GM18907 (cell line): ENCODE measurements around the gene ZNF496.
A peak's percentile ranks its signal among the peaks of the same experiment; 100 is the strongest.
"Not testable (repeated sequence)": the region's sequence is repeated elsewhere in the genome, so short reads cannot be mapped to it uniquely, and the experiment has no call there.

Source experiments
- ATAC-seq: cut with Tn5 transposase; IDR thresholded peaks from one replicate; pipeline ENCODE4 v1.9.1; 2021; ENCODE audit warnings: mild to moderate bottlenecking, moderate library complexity; ENCODE audit not compliant: unreplicated experiment

Gene ZNF496

GRCh38 chr1:247331525-247332214, at the start of gene ZNF496:
TSS of gene ZNF496 (minus strand) at chr1:247331867. CDS start at chr1:247329578, 2,289 bp downstream.
- peak; percentile 72 for ATAC-seq

GRCh38 chr1:247378334-247379073, 46.8 kb upstream of the ZNF496 start:
- ATAC-seq: no peak

DNA sequence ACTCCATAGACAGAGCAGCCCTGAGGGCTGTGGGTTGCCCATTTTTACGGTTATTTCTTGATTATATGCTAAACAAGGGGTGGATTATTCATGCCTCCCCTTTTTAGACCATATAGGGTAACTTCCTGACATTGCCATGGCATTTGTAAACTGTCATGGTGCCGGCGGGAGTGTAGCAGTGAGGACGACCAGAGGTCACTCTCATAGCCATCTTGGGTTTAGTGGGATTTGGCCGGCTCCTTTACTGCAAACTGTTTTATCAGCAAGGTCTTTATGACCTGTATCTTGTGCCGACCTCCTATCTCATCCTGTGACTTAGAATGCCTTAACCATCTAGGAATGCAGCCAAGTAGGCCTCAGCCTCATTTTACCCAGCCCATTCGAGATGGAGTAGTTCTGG, 46.0 kb upstream of the ZNF496 start:
- ATAC-seq: not testable (repeated sequence)

GRCh38 chr1:247376659-247377058, 45.0 kb upstream of the ZNF496 start:
- no peak for ATAC-seq

DNA sequence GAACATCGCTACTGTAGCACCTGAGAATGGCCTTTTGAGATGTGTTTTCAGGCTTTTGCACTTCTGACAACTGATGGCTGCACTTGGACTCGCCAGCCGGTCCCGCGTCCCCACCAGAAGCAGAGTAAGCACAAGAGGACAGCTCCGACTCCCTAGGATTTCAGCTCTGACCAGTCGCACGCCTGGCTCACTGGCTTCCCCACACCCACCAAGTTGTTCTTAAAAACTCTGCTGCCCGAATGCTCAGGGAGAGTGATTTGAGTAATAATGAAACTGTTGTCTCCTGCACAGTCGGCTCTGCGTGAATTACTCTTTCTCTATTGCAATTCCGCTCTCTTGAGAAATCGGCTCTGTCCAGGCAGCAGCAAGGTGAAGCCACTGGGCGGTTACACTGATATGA, 44.1 kb upstream of the ZNF496 start:
- no peak for ATAC-seq

DNA sequence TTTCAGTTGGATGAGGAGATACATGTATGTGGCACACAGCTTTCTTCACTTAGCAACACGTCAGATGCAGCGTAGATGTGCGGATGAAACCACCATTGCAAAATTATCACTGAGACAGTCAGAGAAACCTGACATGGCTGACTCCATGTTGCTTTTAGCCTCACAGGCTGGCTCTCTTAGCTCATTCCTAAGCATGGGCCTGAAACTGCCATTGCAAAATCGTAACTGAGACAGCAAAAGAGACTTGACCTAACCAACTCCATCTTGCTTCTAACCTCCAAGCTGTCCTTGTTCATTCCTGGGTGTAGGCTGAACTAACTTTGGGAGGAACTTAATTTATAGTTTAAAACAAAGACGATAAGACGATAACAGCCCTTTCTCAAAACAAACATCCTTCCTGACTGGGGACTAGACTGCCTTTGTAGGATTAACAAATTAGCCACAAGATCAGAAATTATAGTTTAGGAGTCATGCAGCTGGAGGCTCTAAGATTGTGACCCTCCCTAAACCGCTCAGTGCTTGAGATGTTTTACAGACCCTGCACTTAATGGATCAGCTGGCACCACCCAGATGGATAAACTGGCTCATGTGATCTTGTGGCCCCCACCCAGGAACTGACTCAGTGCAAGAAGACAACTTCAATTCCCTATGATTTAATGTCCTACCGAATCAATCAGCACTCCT, 43.1 kb upstream of the ZNF496 start:
- ATAC-seq: not testable (repeated sequence)

DNA sequence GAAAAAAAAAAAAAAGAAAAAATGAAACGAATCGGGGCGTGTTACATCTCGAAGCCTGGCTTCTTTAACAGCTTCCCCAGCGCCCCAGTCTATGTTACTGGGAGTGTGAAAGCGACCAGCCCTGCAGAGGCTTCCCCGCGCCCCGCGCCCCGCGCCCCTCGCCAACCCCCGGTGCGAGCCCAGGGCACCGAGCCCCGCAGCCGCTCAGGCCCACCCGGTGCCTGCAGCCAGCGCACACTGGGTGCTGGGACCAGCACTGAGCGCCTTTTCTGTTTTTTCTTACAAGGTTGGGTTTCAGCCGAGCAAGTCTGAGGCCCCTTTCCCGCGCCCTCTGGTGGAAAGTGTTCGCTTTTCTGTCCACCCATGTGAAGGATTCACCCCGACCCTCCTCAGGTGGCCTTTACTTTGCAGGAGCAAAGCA, 42.1 kb upstream of the ZNF496 start:
- no peak for ATAC-seq

- no peak for ATAC-seq
These were observed 40.2 kb upstream of the ZNF496 start for GRCh38 chr1:247371801-247372259.

DNA sequence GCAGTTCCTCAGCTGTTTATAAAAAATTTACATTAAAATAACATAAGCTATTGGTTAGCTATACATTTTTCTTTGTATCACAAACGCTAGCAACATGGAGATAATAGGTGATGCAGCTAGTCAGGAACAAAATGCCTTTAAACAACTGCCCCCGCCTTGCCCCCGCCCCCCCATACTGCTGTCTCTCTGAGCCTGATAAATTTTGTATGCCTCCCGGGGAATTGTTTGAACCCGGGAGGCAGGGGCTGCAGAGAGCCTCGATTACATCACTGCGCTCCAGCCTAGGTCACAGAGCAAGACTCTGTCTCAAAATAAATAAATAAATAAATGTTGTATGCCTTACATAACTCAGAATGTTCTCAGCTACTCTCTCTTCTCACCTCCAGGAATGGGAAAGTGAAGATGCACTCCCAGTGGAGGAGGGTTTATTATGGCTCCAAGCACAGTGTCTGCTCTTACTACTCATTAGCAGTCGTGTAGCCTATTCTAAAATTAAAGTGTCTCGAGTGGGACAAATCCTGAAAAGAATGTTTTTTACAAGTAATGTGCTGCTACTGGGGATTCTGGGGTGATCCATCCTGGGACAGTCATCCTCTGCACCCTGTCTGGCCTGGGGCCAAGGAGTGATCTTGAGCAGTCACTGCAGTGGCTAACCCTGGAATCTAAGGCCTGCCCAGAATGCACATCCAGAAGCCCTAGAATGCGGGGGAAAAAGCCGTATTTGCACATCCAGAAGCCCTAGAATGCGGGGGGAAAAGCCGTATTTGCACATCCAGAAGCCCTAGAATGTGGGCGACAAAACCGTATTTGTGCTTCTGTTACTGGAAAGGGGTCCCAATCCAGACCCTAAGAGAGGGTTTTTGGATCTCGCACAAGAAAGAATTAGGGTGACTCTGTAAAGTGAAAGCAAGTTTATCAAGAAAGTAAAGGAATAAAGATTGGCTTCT, 39.4 kb upstream of the ZNF496 start:
- ATAC-seq: no peak

- ATAC-seq: no peak
These were observed 37.0 kb upstream of the ZNF496 start for GRCh38 chr1:247368490-247369145.

DNA sequence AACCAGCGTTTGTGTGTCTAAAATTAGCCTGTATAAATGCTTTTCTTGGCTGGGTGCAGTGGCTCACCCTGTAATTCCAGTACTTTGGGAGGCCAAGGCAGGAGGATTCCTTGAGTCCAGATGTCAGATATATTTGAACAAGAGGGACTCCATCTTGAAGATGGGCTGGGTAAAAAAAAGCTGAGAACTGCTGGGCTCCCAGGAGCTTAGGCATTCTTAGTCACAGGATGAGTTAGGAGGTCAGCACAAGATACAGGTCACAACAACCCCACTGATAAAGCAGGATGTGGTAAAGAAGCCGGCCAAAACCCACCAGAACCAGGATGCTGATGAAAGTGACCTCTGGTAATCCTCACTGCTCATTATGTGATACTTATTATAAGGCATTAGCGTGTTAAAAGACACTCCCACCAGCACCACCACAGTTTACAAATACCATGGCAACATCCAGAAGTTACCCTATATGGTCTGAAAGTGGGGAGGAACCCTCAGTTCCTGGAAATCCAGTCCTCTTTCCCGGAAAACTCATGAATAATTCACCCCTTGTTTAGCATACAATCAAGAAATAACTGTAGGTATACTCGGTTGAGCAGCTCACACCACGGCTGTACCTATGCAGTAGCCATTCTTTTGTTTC, 36.2 kb upstream of the ZNF496 start:
- no peak for ATAC-seq

- no peak for ATAC-seq
These were observed 35.4 kb upstream of the ZNF496 start for GRCh38 chr1:247366926-247367645.

DNA sequence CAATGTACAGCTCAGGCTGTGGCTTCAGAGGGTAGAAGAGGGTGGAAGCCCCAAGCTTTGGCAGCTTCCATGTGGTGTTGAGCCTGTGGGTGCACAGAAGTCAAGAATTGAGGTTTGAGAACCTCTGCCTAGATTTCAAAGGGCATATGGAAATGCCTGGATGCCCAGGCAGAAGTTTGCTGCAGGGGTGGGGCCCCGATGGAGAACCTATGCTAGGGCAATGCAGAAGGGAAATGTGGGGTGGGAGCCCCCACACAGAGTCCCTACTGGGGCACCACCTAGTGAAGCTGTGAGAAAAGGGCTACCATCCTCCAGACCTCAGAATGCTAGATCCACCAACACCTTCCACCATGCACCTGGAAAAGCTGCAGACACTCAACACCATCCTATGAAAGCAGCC, 34.7 kb upstream of the ZNF496 start:
- ATAC-seq: not testable (repeated sequence)

DNA sequence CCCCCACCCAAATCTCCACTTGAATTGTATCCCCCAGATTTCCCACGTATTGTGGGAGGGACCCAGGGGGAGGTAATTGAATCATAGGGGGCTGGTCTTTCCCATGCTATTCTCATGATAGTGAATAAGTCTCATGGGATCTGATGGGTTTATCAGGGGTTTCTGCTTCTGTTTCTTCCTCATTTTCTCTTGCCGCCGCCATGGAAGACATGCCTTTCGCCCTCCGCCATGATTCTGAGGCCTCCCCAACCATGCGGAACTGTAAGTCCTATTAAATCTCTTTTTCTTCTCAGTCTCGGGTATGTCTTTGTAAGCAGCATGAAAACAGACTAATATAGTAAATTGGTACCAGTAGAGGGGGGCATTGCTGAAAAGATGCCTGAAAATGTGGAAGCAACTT, 33.4 kb upstream of the ZNF496 start:
- ATAC-seq: no peak

DNA sequence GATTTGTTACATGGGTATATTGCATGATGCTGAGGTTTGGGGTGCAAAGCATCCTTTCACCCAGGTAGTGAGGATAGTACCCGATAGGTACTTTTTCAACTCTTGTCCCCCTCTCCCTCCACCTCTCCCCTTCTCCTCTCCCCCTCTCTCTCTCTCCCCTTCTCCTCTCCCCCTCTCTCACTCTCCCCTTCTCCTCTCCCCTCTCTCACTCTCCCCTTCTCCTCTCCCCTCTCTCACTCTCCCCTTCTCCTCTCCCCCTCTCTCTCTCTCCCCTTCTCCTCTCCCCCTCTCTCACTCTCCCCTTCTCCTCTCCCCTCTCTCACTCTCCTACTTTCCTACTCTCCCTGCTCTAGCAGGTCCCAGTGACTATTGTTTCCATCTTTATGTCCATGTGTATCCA, 31.3 kb upstream of the ZNF496 start:
- ATAC-seq: not testable (repeated sequence)

DNA sequence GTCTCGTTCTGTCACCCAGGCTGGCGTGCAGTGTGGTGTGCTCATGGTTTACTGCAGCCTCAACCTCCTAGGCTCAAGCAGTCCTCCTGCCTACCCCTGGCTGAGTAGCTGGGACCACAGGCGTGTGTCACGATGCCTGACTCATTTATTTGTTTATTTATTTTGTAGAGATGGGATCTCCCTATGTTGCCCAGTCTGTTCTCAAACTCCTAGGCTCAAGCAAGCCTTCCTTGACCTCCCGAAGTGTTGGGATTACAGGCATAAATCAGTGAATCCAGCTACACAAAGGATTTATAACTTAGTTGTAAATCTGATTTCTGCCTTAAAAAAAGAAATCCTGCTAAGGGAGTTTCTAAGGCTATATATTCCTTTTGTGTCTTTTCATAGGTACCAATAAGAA, 30.5 kb upstream of the ZNF496 start:
- no peak for ATAC-seq

GRCh38 chr1:247360991-247361731, 29.5 kb upstream of the ZNF496 start:
- no peak for ATAC-seq
